ENCODE measurements around the gene PGP.

PGP gene

DNA sequence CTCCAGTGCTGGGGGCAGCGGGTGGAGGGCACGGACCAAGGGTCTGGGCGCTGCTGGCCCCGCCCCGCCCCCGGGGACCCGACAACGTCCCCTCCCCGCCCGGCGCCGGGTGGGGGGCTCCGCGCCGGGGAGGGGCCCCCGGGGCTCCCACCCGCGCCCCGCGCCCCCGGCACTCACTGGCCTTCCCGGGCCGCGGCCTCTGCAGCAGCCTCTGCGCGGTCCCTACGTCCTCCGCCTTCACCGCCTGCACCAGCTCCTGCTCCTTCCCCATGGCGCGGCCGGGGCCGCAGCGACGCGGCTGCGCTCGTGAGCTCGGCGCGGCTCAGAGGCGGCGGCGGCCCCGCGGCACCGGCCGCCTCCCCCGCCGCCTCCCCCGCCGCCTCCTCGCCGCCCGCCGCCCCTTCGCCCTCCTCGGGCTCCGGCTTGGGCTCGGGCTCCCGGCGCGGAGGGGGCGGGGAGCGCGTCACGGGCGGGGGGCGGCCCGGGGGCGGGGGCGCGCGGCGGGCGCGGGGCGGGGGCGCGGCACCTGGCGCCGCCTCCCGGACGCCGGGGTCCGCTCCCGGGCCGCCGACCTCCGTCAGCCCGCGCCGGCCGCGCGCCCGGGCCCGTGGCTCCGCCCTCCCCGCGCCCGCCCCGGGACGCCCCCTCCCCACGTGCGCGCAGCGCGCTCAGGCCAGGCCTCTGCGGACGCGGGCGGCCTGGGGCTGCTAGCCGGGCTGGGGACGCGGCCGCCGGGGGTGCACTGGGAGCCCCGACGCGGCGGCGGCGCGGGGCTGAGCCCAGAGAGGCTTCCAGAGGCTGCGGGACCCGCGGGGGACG lies 18.3 kb downstream of the PGP start, which contains the start of gene CASKIN1:
TSS of gene CASKIN1 (minus strand) at position 444 of the 819 bp plus-strand sequence. CDS start at position 271, 173 bp downstream.
- TF ChIP-seq CTCF (conservative IDR thresholded peaks at IDR 0.05; ENCODE audit: low read depth), result no peak
- CTCF ChIA-PET, result interaction anchor here (0.7 to 2.5 kb wide), 3 partner anchors 305 to 438 kb away, joined by 3 to 10 read pairs (median 3); no protein-coding TSS in a partner anchor
- POLR2A ChIA-PET (ENCODE audit: low non-redundant PET), result no interaction called here
- H3K27ac ChIP-seq, result no peak within 1 kb of the TSS
- DNase-seq (ENCODE audit: low spot score), result no peak

GRCh38 chr16:2195322-2196161 lies 19.1 kb downstream of the PGP start:
- POLR2A ChIA-PET (ENCODE audit: low non-redundant PET), result interaction anchor here (1.1 to 1.5 kb wide), 2 partner anchors 43 to 55 kb away, joined by 3 to 9 read pairs; partner anchors contain the start of gene ECI1
- DNase-seq (ENCODE audit: low spot score), result no peak
- CTCF ChIA-PET, result interaction anchor here (0.6 to 2.5 kb wide), 15 partner anchors 8 to 437 kb away, joined by 3 to 10 read pairs (median 4); partner anchors contain the start of genes MLST8 and TEDC2
- TF ChIP-seq CTCF (conservative IDR thresholded peaks at IDR 0.05; ENCODE audit: low read depth), result no peak
- H3K27ac ChIP-seq, result no peak overlapping the region

DNA sequence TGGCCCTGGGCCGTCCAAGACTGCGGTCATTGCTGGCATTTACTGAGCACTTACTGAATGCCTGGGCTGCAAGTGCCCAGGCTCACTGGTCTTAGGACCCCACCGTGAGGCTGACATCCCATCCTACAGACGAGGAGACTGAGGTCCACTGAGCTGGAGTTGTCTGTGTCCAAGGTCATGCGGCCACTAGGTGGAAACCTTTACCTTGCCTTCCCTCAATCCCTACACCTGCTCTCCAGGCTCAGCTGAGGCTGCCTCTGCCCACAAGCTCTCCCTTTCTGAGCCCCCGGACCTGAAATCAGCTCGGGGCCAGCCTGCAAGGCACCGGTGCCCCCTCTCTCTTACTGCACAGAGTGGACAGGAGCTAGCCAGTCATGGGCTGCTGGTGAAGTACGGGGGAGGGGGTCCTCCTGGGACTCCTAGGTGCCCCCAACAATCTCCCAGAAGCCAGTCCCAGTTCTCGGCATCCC lies 19.8 kb downstream of the PGP start:
- POLR2A ChIA-PET (ENCODE audit: low non-redundant PET), result interaction anchor here (1.0 to 1.5 kb wide), 3 partner anchors 31 to 56 kb away, joined by 3 to 9 read pairs (median 4); partner anchors contain the start of gene ECI1
- no peak overlapping the region; the same call in 1 of the 2 replicates for H3K27ac ChIP-seq
- CTCF ChIA-PET, result interaction anchor here (0.6 to 2.5 kb wide), 20 partner anchors 9 to 307 kb away, joined by 3 to 10 read pairs (median 4); partner anchors contain the start of genes MLST8 and TEDC2
- peak; percentile 57 for TF ChIP-seq CTCF (conservative IDR thresholded peaks at IDR 0.05; ENCODE audit: low read depth)
- peak; percentile 55 for DNase-seq (ENCODE audit: low spot score)

DNA sequence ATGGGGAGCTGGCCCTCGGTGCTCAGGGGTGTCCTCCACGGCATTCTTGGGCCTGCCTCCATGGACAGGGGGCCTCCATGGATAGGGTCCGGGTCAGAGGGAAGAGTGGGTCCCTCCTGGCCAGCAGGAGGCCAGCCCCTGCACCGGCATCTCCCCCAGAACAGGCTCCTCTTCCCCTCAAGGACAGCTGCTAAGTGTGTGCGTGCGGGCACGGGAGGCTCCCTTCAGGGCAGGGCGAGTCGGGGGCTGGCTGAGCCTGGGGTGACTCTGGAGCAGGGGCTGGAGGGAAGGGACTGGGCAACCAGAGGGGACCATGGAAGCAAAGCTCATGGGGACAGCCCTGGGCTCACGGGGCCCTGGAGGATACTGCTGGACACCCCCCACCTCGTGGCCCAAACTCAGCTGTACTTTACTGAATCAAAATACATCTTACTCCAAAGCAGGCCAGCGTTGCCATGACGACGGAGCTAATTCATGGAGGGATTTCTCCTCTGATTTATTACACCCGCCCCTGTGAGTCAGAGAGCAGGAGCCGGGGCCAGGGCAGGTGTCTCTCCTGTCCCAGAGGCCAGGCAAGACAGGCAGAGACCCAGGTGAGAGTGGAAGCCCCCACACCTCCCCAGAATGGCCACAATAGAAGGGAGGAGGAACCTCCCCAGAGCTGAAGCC lies 20.3 kb downstream of the PGP start:
- ChIA-PET CTCF (interaction anchor here (0.6 to 2.5 kb wide), 18 partner anchors 9 to 324 kb away, joined by 3 to 10 read pairs (median 3); partner anchors contain the start of genes ECI1, MLST8 and TEDC2), POLR2A (ENCODE audit: low non-redundant PET) (interaction anchor here (1.0 to 1.5 kb wide), 3 partner anchors 31 to 57 kb away, joined by 3 to 9 read pairs (median 4); partner anchors contain the start of gene ECI1)
- no peak for TF ChIP-seq CTCF (conservative IDR thresholded peaks at IDR 0.05; ENCODE audit: low read depth)
- no peak overlapping the region; the same call in 1 of the 2 replicates for H3K27ac ChIP-seq
- DNase-seq (ENCODE audit: low spot score), result peak; percentile 74

- POLR2A ChIA-PET (ENCODE audit: low non-redundant PET), result no interaction called here
- TF ChIP-seq CTCF (conservative IDR thresholded peaks at IDR 0.05; ENCODE audit: low read depth), result no peak
- CTCF ChIA-PET, result no interaction called here
- no peak for DNase-seq (ENCODE audit: low spot score)
- H3K27ac ChIP-seq, result peak overlapping the region; percentile 14; the same call in 1 of the 2 replicates
Observed at GRCh38 chr16:2191446-2191706, 23.3 kb downstream of the PGP start.
